Raji (cell line): ENCODE measurements around the gene GOLGB1.

ENCODE experiments used
- POLR2A ChIP-seq: IDR thresholded peaks from 2 replicates; pipeline ENCODE4 v1.6.1; 2011; ENCODE audit warnings: low read depth, low read length, control low read depth; ENCODE audit not compliant: insufficient read depth

GOLGB1 gene

DNA sequence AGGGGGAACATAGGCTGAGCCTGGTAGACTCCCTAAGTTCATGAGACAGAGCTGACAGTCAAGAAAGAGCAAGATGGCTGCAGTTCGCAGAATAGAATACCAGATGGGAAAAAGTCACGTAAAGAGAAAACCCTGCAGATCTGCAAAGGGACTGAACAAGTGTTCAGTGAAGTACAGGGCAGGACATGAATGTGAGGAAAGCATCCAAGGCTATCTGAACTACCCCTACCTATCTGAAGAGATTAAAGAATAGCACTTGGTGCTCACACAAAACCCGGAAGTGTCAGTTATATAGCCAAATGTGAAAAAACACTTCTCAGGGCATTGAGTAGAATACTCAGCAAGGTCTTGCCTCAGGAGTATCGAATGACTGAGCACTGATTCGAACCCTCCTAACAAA, 44.0 kb downstream of the GOLGB1 start:
- no peak for TF ChIP-seq POLR2A

DNA sequence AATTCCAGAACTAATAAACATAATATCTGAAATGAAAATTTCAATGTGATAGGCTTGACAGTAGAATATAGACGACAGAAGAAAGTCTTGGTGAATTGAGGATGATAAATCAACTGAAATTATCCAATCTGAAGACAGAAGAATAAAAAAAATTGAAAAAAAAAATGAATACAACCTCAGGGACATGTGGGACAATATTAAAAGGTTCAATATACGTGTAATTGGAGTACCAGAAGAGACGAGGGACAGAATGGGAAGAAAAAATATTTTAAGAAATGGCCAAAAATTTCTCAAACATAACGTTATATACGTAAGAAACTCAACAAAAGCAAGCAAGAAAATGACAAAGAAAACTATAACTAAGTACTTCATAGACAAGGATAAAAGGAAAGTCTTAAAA, 45.6 kb downstream of the GOLGB1 start:
- no peak for TF ChIP-seq POLR2A

DNA sequence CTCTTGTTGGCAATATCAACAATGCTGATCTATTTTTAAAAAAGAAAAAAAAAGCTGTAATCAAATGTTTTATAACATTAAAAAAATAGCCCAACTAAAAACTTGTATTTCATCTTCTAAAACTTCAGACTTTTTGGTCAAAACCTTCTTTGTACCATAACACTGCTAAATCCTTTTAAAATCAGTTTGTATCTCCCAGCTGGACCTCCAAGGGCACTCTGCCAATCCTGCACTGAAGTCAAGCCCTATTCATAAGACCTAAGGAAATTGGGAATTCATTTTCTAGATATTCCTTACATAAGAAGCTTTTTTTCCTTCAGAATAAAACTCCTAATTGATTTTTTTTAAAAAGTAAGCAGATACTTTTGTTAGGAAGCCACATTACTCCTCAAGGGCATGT, 50.6 kb downstream of the GOLGB1 start:
- no peak for TF ChIP-seq POLR2A

DNA sequence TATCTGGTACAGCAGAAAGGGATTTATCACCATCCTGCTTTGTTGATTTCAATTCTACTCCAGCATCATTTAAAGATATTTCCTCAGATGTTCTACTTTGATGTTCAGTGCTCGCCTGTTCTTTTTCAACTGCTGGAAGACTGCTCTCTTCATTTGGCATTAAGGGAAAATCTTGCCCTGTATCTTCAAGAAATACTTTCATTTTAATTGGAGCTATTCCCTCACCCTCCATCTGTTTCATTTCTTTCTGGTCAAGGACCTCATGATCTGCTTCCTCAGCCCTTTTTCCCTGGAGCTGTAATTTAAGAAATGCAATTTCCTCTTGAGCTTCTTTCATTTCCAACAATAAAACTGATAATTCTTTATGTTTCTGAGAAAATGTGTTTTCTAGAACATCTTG, 51.1 kb downstream of the GOLGB1 start:
- TF ChIP-seq POLR2A, result no peak

DNA sequence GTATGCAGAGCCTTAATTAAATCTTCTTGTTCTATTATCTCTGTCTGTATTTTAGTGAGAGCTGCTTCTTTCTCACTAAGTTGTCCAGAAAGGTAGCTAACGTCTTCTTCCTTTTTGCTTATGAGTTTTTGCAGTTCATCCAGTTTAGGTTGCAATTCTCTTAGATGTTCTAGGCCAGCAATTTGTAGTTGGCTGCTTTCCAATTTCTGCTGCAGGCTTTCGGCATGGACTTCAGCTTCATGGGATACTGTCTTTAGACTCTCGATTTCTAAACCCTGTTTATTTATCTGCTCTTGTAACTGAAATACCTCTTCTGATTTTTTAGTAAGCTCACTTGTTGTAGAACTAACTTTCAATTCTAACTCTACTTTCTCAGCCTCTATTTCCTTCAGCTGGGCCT, 53.4 kb downstream of the GOLGB1 start:
- no peak for TF ChIP-seq POLR2A

DNA sequence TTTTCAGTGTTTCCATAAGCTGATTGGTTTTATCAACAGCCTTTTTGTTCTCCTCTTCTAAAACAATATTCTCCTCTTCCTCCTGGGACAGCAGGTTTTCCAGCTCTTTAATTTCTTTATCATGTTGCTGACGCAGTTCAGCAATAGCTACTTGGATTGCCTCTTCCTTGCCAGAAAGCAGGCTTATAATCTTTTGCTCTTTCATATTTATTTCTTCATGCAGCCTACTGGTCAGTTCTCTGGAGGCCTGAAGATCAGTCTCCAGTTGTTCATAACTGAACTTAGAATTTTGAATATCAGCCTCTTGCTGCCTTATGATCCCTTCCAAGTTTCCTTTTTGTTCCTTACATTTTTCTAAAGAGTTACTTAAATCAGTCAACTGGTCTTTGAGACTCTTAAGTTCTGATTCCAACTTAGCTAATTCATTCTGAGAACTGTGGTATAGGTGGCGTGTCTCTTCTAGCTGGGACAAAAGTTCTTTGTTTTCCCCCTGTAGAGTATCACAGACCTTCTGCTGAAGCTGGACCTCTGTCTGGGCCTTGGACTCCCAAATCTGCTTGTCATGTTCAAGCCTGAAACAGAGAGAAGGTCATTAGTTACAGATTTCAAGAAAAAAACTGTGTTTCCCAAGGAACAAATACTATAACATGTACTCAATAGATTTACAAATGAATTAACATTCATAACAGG, 57.4 kb downstream of the GOLGB1 start:
- TF ChIP-seq POLR2A, result no peak

DNA sequence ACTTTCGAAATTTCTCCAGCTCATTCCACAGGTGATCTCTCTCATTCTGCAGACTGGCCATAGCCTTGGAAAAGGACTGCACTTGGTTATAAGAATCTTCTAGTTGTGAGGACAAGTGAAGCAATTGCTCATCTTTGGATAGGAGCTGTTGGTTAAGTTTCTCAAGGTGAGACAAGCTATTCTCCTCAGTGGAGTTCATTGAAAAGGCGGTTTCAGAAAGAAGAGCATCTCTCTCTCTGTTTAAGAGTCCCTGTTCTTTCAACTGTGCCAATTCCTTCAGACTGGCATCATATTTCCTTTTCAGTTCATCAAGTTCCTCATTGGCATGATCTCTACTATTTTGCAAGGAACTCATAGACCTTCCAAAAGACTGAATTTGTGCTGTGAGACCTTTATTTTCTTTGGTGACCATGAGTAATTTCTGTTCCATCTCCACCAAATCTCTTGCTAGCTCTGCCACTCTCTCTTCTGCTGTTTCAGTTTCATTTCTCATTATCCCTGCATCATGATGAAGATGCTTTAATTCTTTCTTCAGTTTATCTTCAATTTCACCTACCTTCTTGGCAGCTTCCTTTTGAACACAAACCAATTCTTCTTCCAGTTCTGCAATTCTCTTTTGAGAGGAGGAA, 58.6 kb downstream of the GOLGB1 start:
- no peak for TF ChIP-seq POLR2A

DNA sequence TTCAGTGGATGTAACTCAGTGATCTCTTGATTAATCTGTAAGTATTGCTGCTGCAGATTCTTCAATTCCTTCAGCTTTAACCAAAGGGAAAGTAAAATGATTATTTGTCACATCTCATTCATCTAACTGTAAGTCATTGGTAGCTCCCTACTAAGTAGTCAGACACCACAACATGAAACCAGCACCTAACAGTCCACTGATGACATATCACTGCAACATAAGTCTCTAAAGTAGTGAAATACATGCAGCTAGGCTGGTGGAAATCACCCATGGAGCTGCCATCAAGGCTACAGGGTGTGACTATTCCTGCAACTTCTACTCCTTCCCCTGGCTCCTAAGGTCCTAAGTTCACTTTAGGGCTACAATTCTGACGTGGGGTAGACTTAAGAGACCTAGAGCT, 67.7 kb downstream of the GOLGB1 start:
- TF ChIP-seq POLR2A, result no peak

DNA sequence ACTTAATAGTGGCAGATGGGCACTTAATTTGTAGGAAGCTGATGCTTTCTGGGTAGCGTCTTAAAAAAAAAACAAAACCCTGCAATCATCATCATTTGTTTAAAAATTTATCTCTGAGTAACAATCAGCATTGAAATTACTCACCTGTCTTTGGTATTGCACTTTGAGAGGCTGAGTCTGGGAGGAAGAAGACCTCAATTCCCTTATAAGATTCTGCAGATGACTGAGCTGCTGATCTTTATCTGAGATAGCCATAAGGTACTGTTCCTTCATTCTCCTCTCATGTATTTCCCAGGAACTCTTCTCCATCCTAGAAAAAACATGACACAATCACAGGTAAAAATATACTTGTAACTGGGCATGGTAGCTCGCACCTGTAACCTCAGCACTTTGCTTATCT, 72.4 kb downstream of the GOLGB1 start:
- TF ChIP-seq POLR2A, result no peak

DNA sequence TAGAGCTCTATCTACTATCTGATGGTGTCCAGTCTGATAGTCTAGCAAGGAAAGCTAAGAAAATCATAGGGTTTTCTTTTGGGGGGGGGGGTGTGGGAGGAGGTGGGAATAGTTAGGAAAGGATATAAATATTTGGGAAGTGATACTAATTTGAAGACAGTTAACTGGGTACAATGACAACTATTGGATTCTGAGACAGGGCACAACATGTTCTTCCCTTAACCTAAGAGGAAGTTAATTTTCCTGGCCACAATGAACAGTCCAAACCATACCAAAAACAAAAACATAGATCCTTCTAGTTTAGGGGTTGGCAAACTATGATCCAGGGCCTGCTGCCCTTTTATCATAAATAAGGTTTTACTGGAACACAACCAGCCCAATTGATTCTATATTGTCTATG, 78.9 kb downstream of the GOLGB1 start:
- no peak for TF ChIP-seq POLR2A

DNA sequence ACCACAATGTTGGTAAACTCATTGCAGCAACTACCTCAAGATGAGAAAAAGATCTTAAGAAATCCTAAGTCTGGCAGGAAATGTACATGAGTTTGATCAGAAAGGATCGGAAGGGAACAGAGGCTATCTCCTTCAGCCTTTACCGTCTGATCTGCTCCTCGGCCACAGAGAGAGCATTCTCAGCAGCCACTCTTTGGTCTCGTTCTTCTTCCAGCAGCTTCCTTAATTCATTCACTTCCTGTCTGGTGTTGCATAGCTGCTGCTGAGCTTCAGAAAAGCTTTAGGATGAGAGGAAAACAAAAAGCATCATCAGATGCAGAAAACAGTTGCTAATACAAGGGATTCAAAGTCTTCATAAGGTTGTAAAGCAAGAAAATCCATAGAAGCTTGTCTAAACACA, 82.2 kb downstream of the GOLGB1 start:
- TF ChIP-seq POLR2A, result no peak

DNA sequence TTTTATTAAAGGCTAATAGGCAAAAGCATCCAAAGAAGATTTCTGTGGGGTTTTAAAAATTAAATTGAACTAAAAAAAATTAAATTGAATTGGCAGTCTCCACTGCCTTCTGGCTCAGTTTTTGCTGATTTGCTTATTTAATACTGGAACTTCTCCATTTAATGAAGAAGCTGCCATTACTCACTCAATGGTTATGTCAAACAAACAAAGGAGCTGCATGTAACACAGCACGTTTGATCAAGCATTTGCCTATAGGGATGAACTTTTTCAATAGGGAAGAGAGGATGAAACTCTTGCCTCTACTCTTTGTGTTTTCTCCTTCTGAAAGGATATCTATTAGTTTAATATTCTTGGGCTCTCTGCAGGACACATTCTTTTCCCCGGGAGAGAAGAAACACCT, 84.1 kb downstream of the GOLGB1 start:
- TF ChIP-seq POLR2A, result no peak

DNA sequence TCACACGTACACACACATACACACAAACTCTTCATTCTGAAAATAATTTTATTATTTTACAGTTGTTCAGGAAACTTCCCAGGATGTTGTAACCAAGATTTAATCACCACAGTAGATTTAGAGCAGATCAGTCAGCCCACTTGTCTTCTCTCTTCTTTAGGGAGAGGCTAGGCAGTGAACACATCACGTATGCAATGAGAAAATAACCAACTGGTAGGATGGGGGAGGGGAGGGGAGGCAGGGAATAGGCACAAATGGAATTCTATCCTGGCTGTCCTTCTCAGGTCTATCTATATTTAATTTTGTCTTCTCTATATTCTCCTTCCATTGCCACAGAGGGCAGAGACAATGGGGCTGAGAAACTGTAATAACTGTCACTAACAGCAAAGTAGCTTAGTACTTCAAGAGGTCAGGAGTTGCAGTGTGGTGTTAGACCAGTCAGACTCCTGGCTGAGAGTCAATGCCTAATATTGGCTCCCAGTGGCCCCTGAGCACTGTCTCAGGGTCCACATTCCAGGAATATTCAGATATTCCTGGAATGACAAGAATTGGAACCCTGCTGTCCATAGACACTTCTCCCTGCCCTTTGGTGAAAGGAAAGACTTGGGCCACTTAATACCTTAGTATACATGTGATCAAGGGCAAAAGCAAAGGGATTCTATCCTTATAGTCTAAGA, 86.2 kb downstream of the GOLGB1 start:
- no peak for TF ChIP-seq POLR2A

DNA sequence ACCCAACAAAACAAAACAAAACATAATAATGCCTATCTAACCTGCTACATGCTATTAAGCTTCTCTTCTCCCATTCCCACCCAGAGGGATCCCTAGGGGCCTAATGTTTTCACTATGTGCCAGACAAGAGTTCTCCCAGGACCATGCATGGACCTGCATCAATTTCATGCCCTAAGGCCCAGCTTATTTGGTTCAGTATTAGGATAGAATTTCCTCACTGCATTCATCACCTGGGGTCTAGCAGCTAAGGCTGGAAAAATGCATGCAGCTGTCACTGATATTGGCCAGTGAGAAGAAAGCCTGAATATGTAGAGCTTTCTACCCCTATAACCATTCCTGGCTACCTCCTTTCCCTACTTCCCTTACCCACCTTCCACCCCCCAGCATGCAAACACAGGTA, 86.8 kb downstream of the GOLGB1 start:
- TF ChIP-seq POLR2A, result no peak

DNA sequence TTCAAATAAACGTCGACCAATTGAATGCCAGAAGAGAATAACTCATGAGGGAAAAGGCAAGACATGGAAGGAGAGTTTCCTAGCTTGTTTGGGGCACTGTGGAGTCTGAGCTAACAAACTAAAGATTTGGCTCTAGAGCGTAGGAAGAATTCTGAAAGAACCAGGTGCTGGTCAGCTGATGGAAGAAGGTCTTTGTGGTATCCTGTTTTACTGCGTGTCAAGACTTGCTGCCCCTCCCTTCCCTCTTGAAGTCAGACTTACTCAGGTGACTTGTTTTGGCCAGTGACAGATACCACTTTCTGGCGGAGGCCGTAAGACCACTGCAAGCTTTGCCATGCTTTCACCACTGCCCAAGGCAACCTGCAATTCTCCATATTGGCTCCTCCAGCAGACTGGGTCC, 88.2 kb downstream of the GOLGB1 start:
- no peak for TF ChIP-seq POLR2A

DNA sequence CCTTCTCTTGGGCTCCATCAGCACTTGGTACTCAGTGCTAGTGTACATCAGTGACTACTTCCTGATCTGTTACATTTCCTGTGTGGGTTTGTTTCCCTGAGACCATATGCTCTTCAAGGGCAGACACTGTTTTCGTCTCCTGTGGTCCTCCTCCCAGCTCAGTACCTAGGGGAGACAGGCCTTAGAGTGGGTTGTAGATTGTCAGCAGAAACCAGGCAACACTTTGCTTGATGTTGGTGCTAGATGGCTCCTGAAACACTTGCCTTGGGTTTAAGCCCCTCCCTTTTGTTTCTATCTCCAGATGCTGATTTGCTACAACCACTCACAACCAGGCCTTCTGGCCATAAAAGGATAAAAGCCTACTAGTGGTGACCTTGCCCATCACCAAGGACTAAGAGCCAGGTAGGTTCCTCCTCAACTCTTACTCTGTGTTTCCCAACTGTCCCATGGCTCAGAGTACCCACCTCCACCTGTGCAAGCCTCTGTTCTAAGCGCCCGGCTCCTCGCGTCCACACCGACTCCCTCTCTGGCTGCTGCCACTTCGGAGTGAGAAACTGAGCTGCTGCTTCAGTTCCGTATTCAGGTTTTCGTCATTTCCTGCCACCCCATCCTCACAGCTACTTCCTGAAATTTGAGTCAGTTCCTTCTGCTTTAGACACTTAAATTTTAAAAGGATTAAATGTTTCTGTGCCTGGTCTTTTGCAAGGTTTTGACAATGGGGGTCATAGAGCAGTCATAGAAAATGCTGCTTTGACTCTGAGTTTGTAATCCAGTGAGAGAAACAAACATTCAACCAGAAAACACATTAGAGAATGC, 89.0 kb downstream of the GOLGB1 start, which contains the start of gene HCLS1:
HCLS1 (minus strand) TSS at position 548 of the 816 bp plus-strand sequence. CDS start 2,556 bp downstream, outside the sequence.
- TF ChIP-seq POLR2A, result peak; percentile 98

DNA sequence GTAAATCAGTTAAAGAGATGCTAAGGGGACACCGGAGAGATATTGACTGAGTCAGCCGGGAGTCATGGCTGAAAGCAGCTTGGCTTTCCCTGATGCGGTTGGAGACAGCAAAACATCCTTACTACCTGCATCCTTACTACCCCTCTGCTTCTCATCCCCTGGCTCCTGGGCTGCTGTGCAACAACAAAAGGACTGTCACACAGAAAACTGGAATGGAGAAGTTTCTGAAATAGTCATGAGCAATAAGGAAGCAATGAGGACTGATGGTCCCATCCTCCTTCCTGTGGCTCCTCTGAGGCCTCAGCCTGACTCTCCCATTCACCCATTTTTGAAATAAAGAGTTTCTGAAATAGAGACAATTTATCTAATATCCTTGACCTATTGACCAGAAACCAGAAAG, 90.0 kb downstream of the GOLGB1 start:
- TF ChIP-seq POLR2A, result no peak
